Fibroblast of skin of left quadriceps (primary cell): ENCODE data around the gene OPN1LW.
"Not testable (repeated sequence)": the region's sequence is repeated elsewhere in the genome, so short reads cannot be mapped to it uniquely, and the experiment has no call there.

Source experiments
- DNase-seq, 2 experiments: peaks; one replicate each; pipeline ENCODE4 v3.0.0-alpha.2; 2013; ENCODE audit warnings: low read depth in 2 of 2

OPN1LW gene

GRCh38 chrX:154135458-154136229 is 8.4 kb upstream of the OPN1LW start:
- no peak for DNase-seq

DNA sequence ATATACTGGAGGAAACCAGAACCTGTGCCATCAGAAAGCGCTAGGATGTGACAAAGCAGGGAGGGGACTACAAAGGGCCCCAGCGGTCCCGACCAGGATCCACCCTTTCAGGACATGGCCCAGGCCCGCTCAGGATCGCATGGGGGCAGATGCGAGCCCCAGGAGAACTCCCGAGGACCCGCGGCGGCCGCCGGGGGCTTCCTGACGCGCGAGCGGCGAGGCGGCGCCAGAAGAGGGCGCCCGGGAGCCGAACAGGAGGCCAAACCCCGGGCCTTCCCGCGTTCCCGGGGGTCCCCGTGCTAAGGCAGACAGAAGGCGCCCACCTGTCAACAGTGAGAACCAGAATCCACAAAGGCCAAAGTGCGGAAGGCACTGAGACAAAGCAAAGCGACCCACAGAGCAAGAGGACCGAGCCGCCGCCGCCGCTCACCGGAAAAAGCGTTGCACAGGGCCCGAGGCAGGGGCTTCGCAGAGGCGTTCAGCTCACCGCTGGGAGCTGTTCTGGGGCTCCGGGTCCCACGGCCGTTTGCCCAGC is 7.3 kb upstream of the OPN1LW start:
- peak; percentile 6 to 7 for DNase-seq

DNA sequence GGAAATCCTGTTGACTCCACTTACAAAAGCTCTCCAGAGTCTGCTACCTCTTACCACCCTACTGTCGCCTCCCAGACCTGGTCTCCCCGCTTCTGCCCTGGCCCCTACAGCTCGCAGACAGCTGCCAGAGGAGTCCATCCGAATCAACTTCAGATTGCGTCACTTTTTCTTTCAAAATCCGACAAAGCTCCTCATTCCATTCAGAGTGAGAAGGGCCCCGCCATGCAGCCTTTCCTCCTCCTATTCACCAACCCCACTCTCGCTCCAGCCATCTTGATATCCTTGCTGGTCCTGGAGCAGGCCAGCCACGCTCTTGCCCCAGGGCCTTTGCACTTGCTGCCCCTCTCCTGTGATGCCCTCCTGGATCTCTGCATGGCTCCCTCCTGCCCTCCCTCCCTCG is 5.2 kb upstream of the OPN1LW start:
- no peak for DNase-seq

GRCh38 chrX:154140206-154140605 is 3.8 kb upstream of the OPN1LW start:
- DNase-seq: no peak

DNA sequence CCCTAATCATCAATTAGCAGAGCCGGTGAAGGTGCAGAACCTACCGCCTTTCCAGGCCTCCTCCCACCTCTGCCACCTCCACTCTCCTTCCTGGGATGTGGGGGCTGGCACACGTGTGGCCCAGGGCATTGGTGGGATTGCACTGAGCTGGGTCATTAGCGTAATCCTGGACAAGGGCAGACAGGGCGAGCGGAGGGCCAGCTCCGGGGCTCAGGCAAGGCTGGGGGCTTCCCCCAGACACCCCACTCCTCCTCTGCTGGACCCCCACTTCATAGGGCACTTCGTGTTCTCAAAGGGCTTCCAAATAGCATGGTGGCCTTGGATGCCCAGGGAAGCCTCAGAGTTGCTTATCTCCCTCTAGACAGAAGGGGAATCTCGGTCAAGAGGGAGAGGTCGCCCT is 3.3 kb upstream of the OPN1LW start:
- no peak for DNase-seq

- DNase-seq: no peak
Observed at GRCh38 chrX:154142386-154142785, 1.7 kb upstream of the OPN1LW start.

DNA sequence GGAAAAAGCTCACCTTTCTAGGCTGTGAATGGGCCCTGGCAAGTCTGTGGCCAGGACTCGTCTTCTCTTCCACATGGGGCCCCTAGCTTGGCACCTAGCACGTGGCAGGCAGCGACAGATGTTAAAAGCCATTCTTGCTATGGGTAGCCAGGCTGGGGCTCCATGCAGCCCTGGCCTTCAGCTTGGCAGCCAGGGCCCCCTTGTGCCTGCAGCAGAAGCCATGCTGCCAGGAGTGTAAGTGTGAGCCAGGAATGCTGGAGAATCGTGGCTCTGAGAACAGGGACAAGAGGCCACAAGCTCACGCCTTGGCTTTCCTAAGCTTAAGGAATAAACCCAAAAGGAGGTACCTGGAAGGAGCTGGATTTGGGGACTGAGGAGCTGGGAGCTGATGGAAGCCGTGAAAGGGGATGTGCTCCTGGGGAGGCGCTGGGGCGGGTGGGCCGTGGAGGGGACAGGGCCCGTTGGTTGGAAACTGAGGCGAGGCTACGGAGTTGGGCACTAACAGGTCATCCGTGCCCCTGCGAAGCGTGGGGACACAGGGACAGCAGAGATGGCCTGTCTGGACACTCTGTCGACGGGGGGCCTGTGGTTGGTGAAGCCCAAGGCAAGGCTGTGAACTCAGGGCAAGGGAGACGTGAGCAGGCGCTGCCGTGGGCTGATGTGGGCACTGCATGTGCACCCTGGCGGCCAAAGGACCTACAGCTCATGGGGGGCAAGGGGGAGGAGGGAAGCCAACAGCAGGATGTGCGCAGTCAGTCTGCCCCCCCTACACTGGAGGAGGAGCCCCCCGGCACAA is 895 bp upstream of the OPN1LW start:
- DNase-seq: no peak

GRCh38 chrX:154151030-154151429 is 7.0 kb downstream of the OPN1LW start:
- not testable (repeated sequence) for DNase-seq

- DNase-seq: not testable (repeated sequence)
Observed at GRCh38 chrX:154156221-154156620, 12.2 kb downstream of the OPN1LW start.

DNA sequence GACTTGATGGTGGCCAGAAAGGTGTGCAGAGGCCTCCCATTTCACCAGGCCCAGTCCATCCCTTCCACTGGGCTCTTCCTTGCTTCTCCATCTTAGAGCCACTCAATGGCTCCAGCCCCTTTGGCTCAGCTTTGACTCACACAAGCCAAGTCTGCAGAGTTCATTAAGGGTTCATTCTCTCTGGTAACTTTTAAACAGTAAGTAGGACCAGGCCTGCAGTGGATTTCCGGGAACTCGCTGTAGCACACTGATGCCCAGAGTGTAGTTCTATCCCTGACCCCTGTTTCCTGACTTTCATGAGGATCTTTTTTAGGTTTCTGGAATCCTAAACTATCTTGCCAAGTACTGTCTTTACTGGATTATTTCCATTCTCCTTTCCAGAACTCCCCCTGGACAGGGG is 13.2 kb downstream of the OPN1LW start:
- not testable (repeated sequence) for DNase-seq

- DNase-seq: not testable (repeated sequence)
Observed at GRCh38 chrX:154159345-154159744, 15.3 kb downstream of the OPN1LW start.

- not testable (repeated sequence) for DNase-seq
Observed at GRCh38 chrX:154164902-154165301, 20.9 kb downstream of the OPN1LW start.

DNA sequence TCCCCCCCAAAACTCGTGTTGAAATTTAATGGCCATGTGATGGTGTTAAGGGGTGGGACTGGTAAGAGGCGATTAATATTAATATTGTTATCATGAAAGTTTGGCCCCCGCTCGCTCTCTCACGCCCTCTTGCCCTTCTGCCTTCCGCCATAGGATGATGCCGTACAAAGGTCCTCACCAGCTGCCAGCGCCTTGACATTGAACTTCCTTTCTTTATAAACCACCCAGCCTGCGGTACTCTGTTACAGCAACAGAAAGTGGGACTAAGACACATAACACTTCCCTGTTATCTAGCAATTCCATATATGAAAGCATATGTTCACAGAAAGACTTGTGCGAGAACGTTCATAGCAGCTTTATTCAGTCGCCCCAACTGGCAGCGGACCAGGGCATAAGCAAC is 24.3 kb downstream of the OPN1LW start:
- not testable (repeated sequence) for DNase-seq

GRCh38 chrX:154172535-154172943 is 28.5 kb downstream of the OPN1LW start:
- not testable (repeated sequence) for DNase-seq

DNA sequence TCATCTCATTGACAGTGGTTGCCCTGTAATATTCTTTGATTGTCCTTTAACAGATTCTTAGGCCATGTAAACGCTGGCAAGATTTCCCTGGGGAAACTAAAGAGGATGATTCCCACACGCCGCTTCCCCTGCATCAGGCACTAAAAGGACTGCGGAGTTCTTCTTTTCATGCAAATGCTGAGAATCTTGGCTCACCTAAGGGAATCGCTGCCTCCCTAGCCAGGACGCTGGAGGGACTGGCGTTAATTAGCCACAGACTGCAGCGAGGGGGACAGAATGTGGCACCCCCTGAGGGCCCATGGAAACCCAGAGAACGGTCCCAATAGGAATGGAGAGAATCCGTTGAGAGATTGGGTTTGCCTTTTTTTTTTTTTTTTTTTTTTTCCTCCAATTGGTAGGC is 30.3 kb downstream of the OPN1LW start:
- not testable (repeated sequence) for DNase-seq

- not testable (repeated sequence) for DNase-seq
Observed at GRCh38 chrX:154182296-154182695, 38.3 kb downstream of the OPN1LW start, which contains the start of gene OPN1MW. Gene OPN1MW (plus strand): TSS chrX:154182596. CDS start chrX:154182678, 82 bp downstream.

DNA sequence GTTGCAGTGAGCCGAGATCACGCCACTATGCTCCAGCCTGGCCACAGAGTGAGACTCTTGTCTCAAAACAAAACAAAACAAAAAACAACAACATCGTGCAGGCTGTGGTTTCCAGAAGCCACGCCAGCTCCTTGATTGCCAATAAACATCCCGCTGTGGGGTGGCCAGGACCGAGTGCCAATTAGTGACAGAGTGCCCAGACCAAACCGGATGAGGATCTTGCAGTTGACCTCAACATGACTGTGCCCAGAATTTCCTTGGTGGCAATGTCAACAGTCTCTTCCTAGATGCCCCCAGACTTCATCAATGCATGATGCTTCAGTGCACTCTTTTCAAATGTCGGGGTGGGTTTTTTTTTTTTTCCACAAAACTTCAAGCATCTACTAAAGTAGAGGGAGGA is 39.8 kb downstream of the OPN1LW start:
- not testable (repeated sequence) for DNase-seq

GRCh38 chrX:154192846-154193245 is 48.8 kb downstream of the OPN1LW start:
- DNase-seq: not testable (repeated sequence)

- DNase-seq: not testable (repeated sequence)
Observed at GRCh38 chrX:154194316-154194715, 50.3 kb downstream of the OPN1LW start.

GRCh38 chrX:154196466-154196865 is 52.4 kb downstream of the OPN1LW start:
- not testable (repeated sequence) for DNase-seq
